SH-SY5Y (cell line): Measurements from ENCODE around the gene RBPJ.

Experiments used
- GATA2 ChIP-seq: IDR thresholded peaks from 2 replicates; pipeline ENCODE4 v1.6.1; 2011; ENCODE audit warnings: mild to moderate bottlenecking, low read depth, low read length
- GATA3 ChIP-seq: IDR thresholded peaks from 2 replicates; pipeline ENCODE4 v1.6.1; 2011; ENCODE audit warnings: low read depth, mild to moderate bottlenecking, low read length, moderate library complexity

- no peak for TF ChIP-seq GATA2
- TF ChIP-seq GATA3, result no peak
These were observed 153.7 kb downstream of the RBPJ start for GRCh38 chr4:26474551-26474950.
